ENCODE measurements around the gene SPIRE1.
"Not testable (repeated sequence)": the region's sequence is repeated elsewhere in the genome, so short reads cannot be mapped to it uniquely, and the experiment has no call there.

SPIRE1 gene

DNA sequence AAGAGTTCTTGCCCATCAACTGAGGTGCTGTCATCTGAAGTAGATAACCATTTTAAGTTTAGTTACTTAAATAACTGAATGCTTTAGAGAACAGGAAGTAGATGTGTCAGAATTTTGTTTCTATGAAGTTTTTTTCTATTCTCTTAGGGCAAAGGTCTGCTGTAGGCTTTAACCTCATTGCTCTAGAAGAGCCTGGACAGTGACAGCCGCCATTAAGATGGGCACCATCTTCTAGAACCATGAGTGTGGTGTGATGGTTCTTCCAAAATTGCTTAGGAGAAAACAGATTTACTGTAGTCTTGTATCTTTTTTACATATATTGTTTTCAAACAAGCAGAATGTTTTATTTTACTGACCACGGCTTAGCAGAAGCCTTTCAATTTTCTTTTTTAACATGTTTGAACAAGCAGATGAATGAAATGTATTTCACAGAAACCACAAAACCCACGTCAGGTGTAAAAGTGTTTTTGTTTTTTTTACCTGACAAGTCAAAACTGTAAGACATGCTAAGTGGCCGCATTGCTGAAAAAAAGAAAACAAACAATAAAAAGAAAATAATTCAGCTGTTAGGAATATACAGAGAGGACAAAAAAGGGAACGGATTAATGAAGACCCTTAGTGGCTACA is 172.3 kb downstream of the SPIRE1 start:
- no peak for DNase-seq (ENCODE audit: low read depth in 2 of 2)

GRCh38 chr18:12481915-12482314 is 176.0 kb downstream of the SPIRE1 start:
- DNase-seq (ENCODE audit: low read depth in 2 of 2): not testable (repeated sequence)

GRCh38 chr18:12479982-12480381 is 177.9 kb downstream of the SPIRE1 start:
- DNase-seq (ENCODE audit: low read depth in 2 of 2): no peak

DNA sequence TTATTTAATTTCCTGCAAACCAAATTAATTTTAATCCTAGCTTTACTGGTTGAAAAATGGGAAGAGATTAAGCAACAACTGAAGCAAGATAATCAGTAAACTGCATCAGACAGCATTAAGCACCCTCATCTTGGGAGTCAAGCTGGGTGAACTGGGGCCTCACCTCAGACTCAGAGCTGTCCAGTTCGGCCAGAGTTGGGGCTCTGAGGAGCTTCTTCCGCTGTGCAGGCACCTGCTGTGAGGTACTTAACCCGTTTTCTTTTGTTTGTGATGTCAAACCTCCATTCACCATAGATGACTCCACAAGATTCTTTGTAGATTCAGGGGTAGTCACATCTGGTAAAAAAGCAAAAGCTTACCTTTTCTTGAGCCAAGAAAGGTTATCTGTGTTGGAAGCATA is 178.4 kb downstream of the SPIRE1 start:
- DNase-seq (ENCODE audit: low read depth in 2 of 2): no peak

DNA sequence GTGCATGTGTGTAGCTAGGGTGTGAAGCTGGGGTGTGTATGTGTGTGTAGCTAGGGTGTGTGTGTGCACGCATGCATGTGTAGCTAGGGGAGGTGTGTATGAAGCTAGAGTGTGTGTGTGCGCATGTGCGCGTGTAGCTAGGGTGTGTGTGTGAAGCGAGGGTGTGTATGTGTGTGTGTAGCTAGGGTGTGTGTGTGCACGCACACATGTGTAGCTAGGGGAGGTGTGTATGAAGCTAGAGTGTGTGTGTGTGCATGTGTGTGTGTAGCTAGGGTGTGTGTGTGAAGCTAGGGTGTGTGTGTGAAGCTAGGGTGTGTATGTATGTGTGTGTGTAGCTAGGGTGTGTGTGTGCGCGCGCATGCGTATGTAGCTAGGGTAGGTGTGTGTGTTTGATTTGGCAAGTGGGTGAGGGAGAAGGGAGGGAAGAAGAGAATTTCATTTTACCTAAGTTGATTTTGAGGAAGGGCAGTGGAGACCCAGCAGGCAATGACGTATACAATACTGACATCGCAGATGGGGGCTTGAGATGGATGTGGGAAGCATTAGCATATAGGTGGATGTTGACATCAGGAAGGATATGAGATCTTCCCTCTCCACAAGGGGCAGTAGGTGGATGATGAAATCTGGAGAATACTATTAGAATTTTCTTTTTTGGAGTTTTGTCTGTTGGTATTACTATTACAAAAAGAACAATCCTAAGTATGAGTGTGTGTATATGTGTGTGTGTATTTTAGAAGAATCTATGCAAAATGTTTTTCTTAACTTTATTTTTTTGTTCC is 179.4 kb downstream of the SPIRE1 start:
- DNase-seq (ENCODE audit: low read depth in 2 of 2): no peak

- no peak for DNase-seq (ENCODE audit: low read depth in 2 of 2)
Observed at GRCh38 chr18:12477606-12478005, 180.3 kb downstream of the SPIRE1 start.

- DNase-seq (ENCODE audit: low read depth in 2 of 2): no peak
Observed at GRCh38 chr18:12476955-12477354, 181.0 kb downstream of the SPIRE1 start.

DNA sequence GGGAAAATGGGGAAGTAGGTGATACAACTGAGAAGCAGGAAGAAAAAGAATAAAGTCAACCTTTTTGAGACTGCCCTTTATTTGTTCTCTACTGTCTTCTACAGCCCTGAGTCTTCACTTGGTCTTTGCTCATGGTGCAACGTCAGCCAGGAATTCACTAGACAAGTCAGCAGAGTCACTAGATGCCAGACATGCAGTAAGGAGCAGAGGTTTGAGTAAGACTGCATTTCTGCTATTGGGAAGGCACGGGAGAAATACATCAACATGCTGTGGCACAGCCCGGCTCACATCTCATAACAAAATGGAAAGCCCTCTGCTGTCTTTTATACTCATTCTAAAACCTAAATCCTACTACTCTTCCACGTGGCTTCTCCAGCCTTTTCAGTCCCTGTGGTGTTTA is 183.0 kb downstream of the SPIRE1 start:
- no peak for DNase-seq (ENCODE audit: low read depth in 2 of 2)

DNA sequence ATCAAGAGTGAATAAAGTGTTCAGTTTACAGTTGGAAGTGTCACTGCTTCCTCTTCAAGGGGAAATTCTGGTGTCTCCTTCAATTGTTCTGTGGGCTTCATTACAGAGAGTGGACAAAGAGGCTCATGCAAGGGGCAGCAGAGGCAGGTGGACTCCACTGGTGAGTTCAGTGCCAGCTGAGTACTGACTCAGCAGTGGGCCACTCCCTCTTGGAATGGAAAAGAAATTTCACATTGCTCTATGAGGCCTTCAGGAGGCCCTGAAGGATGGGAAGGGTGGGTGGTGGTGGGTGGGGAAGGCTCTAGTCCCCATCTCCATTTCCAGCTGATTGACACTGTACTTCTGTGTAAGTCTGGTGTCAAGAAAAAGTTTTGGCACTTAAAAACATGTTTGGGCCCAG is 183.8 kb downstream of the SPIRE1 start:
- no peak for DNase-seq (ENCODE audit: low read depth in 2 of 2)

DNA sequence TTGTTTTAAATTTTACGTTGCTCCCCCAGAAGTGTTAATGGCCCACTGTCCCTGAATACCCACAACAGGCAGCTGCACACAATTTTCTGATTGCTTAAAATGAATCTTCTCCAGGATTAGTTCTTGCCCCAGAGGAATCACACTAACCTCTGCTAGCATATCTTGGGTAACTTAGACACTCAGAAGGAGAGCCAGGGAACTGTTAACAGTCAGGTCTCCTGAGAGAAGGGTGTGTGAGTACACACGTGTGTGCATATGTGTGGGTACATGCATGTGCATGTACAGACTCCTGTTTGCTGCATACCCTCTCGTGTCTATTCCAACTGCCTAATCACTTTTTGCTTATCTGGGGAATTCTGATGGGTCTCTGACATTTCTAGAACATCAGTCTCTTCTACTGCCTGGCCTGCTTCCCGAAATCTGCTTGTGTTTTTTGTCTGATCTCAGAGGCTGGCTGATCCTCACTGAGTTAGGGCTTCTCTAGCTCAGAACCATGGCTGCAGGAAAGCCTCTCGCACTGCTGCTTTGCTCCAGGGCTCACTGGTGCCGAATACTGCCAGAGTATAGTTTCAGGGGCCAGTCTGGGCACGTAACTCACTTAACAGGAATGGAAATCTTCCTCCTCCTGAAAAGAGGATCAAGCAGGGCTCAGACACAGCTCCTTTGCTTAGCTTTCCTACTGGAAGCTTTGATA is 187.4 kb downstream of the SPIRE1 start:
- DNase-seq (ENCODE audit: low read depth in 2 of 2): no peak

GRCh38 chr18:12468445-12468844 is 189.5 kb downstream of the SPIRE1 start:
- no peak for DNase-seq (ENCODE audit: low read depth in 2 of 2)

DNA sequence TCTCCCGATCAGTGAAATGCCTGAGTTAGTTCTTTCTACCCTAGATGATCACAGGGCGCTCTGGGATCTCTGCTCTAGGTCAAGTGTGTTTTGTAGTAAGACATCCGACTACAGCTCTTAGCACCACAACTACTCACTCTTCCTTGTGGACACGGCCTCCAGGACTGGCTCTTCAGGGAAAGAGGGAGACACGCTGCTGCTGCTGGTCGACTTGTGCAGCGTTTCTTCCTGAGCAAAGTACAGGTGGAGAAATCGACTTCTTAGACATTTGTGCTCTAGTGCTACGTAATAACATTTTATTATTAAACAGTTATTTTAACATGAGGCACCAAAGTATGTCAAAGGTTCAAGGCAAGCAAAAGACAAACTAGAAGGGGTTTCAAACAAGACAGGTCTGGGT is 193.2 kb downstream of the SPIRE1 start:
- DNase-seq (ENCODE audit: low read depth in 2 of 2): no peak

DNA sequence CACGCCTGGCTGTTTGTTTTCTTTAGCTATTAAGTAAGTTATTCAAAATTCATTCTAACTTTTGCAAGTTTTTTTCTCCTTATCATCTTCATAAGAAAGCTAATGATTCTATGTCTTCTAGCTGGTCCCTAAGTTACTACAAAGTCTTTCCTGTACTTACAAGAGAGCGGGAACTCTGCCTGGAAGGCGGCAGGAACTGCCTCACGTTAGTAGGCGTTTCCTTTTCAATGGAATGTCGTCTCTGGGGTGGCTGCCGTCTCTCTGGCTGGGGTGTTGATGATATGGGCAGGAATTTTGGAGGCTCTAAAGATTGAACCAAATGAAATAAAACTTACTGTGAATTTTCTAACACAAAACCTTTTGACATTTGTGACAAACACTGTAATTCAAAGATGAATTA is 194.7 kb downstream of the SPIRE1 start:
- DNase-seq (ENCODE audit: low read depth in 2 of 2): no peak

DNA sequence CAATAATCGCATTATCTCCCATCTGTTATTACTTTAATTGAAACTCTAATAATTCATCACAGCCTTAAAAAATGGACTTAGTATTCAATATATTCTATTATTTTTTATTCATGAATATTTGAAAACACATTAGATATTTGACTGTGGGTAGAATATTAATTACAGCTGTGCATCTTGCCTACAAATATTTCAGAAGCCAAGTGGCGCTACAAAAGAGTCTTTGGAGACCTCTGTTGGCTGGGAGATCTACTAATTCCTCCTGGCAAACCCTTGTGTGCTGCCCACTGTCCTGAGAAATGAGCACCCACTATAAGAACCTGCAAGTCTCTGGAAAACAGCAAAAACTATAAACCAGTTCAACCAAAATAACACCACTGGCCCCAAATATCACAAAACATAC is 195.7 kb downstream of the SPIRE1 start:
- DNase-seq (ENCODE audit: low read depth in 2 of 2): no peak

GRCh38 chr18:12461326-12461725 is 196.6 kb downstream of the SPIRE1 start:
- DNase-seq (ENCODE audit: low read depth in 2 of 2): no peak

DNA sequence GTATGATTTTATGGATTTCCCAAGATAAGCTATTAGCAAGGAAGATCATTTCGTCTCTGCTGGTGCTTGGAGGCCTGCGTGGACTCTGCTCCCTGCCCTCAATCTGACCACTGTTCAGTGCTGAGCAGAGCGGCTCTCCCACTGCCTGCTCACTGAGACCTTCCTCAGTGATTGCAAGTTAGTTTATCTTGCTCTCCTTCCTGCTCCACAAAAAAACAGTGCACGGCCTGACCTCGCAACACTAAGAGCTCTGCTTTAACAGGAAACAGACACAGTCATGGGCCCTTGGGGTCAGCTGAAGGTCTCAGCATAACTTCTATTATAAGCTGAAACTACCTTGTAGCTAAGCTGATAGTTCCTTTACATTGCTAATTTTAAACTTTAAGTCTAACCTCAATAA is 197.0 kb downstream of the SPIRE1 start:
- DNase-seq (ENCODE audit: low read depth in 2 of 2): no peak

DNA sequence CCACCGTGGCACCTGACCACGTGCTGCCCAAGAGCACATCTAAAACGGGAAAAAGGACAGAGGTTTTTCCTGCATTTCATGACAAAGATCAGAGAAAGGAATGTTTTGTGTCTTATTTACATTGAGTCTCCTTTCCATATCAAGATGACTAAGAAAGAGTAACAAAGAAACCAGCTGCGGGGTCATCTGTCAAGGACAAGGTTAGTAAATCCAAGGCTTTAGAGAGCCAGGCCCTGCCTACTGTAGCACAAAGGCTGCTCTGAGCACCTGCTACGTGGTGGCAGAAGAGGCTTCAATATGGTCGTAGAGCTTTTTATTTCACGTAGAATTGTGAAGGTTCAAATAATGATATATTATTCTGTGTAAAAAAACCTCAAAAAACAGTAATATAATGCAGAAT is 199.1 kb downstream of the SPIRE1 start:
- DNase-seq (ENCODE audit: low read depth in 2 of 2): no peak

DNA sequence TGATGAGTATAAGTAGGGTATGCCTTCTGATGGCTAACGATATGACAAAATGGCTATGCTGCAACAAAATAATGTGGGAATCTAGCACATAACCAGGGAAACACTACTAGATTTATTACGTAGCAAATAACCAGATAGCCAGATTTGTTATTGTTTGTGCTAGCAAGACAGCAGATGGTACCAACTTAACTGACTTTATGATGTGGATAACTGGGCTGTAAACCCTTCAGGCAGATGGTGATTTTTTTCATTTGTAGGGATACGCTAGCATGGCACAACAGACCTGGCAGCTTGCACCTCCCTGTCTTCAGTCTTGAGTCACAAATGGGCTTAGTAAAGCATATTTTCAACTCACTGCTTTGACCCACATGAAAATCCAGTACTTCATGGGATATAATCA is 201.5 kb downstream of the SPIRE1 start:
- no peak for DNase-seq (ENCODE audit: low read depth in 2 of 2)

DNA sequence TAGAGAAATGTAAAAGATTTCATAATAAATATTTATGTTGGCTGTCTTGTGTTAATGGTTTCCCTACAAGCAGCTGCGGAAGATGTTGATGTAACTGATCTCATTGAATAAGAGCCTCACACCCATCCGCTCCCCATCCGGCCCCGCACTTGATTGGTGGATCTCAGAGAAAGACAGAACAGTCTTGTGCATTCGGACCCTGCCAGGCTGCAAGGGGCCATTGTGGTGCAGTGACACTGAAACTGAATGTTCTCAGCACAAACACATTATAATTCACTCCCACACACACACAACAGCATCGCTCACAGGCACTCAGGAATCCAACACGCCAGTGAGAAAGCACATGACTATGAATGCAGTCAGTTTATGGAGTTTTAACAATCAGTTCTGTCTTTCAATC is 202.4 kb downstream of the SPIRE1 start:
- no peak for DNase-seq (ENCODE audit: low read depth in 2 of 2)

GRCh38 chr18:12452784-12453183 is 205.1 kb downstream of the SPIRE1 start:
- DNase-seq (ENCODE audit: low read depth in 2 of 2): no peak

DNA sequence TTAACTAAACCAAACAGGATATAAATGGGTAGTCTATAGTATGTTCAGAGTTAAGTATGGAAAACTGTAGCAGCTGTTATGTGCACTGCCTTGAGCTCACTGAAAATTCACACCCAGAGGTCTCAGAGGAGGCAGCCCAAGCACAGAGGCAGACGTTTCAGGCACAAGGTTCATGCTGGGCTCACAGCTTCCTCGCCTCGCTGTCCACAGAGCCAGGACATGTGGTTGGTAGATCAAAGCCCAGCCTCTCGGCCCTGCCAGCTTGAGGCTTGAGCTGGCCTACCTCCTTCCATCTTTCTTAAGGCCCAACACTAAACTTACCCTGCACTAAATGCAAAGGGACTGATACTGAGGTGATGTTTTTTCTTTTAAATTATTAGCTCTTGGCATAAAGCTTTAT is 206.5 kb downstream of the SPIRE1 start:
- DNase-seq (ENCODE audit: low read depth in 2 of 2): no peak

DNA sequence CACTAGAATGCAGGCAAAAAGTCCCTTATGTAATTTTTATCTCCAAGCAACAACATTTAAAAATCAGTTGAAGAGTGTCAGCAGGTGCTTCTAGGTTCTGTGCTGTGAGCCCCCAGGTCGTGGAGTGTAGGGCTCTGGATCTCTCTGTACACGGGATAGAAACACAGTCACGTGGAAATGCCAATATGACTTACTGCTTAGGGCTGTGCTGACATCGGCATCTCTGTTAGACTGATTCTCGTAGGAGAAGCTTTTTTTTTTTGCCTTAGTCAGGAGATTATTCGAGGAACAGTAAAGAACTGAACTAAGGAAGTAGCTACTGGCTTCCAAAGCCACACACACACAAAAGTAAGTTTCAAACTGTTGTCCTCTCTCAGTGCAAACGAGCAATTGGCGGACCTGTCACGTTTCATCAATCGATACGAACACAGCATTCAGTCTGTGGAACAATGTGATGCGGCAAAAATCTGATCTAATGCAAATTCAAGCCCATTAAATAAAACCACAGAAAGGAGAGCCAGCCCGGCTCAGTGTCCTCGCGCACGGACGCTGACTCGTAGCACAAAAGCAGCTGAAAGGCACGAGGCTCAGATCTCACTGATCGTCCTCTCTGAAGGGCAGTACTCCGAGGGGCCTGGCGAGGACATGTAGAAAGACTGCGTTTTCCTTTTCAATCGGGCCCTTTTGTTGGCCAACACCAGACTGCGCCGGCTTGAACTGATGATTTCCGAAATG is 208.7 kb downstream of the SPIRE1 start:
- DNase-seq (ENCODE audit: low read depth in 2 of 2): no peak
